HG02973 (cell line): ENCODE data around the gene EPN1.

Source experiments
- ATAC-seq: cut with Tn5 transposase; IDR thresholded peaks from one replicate; pipeline ENCODE4 v1.9.1; 2021; ENCODE audit warnings: moderate library complexity; ENCODE audit not compliant: unreplicated experiment

The EPN1 gene

GRCh38 chr19:55691561-55692481 lies 16.8 kb downstream of the EPN1 start:
- ATAC-seq, result no peak

GRCh38 chr19:55692681-55693081 lies 17.7 kb downstream of the EPN1 start:
- no peak for ATAC-seq

GRCh38 chr19:55693336-55693974 lies 18.4 kb downstream of the EPN1 start:
- no peak for ATAC-seq

- no peak for ATAC-seq
Observed at GRCh38 chr19:55694241-55694655, 19.2 kb downstream of the EPN1 start.

- ATAC-seq, result no peak
Observed at GRCh38 chr19:55694656-55695491, 19.8 kb downstream of the EPN1 start.

GRCh38 chr19:55695511-55696290 lies 20.7 kb downstream of the EPN1 start:
- ATAC-seq, result no peak

GRCh38 chr19:55696301-55697068 lies 21.5 kb downstream of the EPN1 start:
- no peak for ATAC-seq

GRCh38 chr19:55697069-55697440 lies 22.0 kb downstream of the EPN1 start:
- no peak for ATAC-seq

GRCh38 chr19:55697698-55698097 lies 22.7 kb downstream of the EPN1 start:
- ATAC-seq, result no peak

- ATAC-seq, result no peak
Observed at GRCh38 chr19:55698256-55698655, 23.2 kb downstream of the EPN1 start.

- ATAC-seq, result no peak
Observed at GRCh38 chr19:55699221-55699620, 24.2 kb downstream of the EPN1 start.

GRCh38 chr19:55700813-55701212 lies 25.8 kb downstream of the EPN1 start:
- ATAC-seq, result no peak

GRCh38 chr19:55702131-55702627 lies 27.2 kb downstream of the EPN1 start:
- no peak for ATAC-seq

GRCh38 chr19:55703790-55704215 lies 28.8 kb downstream of the EPN1 start:
- no peak for ATAC-seq

- no peak for ATAC-seq
Observed at GRCh38 chr19:55704494-55705245, 29.6 kb downstream of the EPN1 start.

- no peak for ATAC-seq
Observed at GRCh38 chr19:55705972-55706371, 30.9 kb downstream of the EPN1 start.

GRCh38 chr19:55711719-55712118 lies 36.7 kb downstream of the EPN1 start:
- no peak for ATAC-seq

GRCh38 chr19:55712804-55713631 lies 38.0 kb downstream of the EPN1 start:
- no peak for ATAC-seq
